ENCODE measurements around the gene CASTOR1. TPM values are rescaled to one million over a fixed set of nuclear protein-coding genes. Genes with fewer than 3 reads are reported as not detected.

Gene CASTOR1
- total RNA-seq, 1 donor from 2014 or later: 2.4 TPM

GRCh38 chr22:30292069-30292970 is 3.0 kb upstream of the CASTOR1 start:
- no peak for FAIRE-seq
- DNase-seq (ENCODE audit: low read depth): no peak
- Histone ChIP-seq H3K4me3 (ENCODE audit: low read depth, low read length) (no peak overlapping the region), H3K36me3 (ENCODE audit: control insufficient read depth, insufficient read depth, low read length) (peaks cover 24% of the 10 kb centered on the region), H3K27me3 (ENCODE audit: control insufficient read depth, insufficient read depth, low read length) (no peaks in the 10 kb centered on the region)
- TF ChIP-seq, protein P1, sequence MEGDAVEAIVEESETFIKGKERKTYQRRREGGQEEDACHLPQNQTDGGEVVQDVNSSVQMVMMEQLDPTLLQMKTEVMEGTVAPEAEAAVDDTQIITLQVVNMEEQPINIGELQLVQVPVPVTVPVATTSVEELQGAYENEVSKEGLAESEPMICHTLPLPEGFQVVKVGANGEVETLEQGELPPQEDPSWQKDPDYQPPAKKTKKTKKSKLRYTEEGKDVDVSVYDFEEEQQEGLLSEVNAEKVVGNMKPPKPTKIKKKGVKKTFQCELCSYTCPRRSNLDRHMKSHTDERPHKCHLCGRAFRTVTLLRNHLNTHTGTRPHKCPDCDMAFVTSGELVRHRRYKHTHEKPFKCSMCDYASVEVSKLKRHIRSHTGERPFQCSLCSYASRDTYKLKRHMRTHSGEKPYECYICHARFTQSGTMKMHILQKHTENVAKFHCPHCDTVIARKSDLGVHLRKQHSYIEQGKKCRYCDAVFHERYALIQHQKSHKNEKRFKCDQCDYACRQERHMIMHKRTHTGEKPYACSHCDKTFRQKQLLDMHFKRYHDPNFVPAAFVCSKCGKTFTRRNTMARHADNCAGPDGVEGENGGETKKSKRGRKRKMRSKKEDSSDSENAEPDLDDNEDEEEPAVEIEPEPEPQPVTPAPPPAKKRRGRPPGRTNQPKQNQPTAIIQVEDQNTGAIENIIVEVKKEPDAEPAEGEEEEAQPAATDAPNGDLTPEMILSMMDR (IDR thresholded peaks at IDR 0.05; ENCODE audit: insufficient read depth, low read length, severe bottlenecking): no peak

DNA sequence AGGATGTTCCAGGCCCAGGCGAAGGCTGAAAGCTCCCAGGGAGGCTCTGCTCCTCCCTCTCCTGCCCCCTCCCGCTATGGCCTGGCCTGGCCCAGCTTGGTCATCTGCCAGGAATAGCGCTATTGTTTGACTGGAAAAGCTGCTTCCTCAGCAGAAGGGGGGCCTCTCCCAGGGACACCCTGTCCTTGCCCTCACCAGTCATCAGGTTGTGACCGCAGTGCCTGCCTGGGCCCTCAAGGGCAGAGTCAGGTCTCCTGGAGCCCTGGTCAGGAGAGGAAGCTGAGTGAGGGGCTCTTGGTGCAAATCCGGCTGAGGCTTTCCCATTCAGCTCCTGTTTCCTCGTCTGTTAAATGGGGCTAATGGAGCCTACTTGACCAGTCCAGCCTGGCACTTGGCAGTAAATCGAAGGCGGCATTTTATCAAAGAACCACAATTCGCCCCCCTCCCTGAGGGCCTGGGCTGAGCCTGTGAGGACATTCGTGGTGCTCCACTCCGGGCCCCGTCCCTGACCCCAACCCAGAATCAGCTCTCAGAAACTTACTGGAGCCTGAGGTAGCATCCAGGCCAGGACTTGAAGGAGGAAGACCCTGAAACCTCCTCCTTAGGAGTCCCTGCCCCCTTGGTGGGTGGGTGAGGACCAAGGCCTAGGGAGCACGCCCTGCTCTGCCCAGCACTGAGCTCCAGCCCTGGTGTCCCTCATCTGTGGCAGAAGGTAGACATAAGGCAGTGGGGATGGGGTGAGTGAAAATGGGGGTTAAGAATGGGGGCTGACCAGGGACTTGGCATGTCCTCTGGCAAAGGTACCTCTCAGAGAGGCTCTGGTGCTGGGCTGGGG is 2.0 kb upstream of the CASTOR1 start:
- TF ChIP-seq, protein P1 (IDR thresholded peaks at IDR 0.05; ENCODE audit: insufficient read depth, low read length, severe bottlenecking): no peak
- Histone ChIP-seq H3K27me3 (ENCODE audit: control insufficient read depth, insufficient read depth, low read length) (no peaks in the 10 kb centered on the region), H3K4me3 (ENCODE audit: low read depth, low read length) (no peak overlapping the region), H3K36me3 (ENCODE audit: control insufficient read depth, insufficient read depth, low read length) (peaks cover 22% of the 10 kb centered on the region)
- DNase-seq (ENCODE audit: low read depth) (peak; percentile 65), FAIRE-seq (peak; percentile 60)

DNA sequence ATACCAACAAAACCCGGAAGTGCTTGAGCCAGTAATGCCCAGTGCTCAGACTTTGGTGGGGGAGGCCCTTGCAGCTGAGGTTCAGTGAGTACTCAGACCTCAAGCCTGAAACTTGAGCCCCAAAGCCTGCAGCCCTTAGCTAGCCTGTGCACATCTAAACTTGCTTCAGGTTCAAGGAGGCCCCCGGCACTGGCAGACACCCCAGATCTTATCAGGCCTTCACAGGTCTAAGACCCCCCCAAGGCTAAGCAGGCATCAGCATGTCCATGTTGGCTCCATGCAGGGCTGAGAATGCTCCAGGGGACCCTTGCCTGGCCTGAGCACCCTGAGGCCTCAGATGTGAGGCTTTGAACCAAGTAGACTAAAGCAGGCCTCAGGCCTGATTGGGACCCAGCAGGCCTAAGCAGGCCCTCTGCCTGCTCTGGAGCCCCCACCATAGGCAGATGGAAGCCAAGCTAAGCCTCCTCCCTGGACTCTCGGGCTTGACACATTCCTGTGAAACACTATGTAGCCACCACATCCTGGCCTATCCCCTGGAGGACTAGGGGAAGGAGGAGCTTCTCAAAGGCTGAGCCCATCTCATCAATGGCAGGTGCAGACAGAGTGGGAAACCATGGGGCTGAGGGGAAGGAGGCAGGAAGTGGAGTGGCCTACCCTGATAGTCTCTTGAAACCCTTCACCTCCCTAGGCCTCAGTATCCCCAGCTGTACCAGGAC is 1.2 kb upstream of the CASTOR1 start:
- TF ChIP-seq, protein P1 (IDR thresholded peaks at IDR 0.05; ENCODE audit: insufficient read depth, low read length, severe bottlenecking): no peak
- Histone ChIP-seq H3K4me3 (ENCODE audit: low read depth, low read length) (no peak overlapping the region), H3K36me3 (ENCODE audit: control insufficient read depth, insufficient read depth, low read length) (peaks cover 20% of the 10 kb centered on the region), H3K27me3 (ENCODE audit: control insufficient read depth, insufficient read depth, low read length) (no peaks in the 10 kb centered on the region)
- DNase-seq (ENCODE audit: low read depth) (peak; percentile 80), FAIRE-seq (peak; percentile 66)

- FAIRE-seq (no peak), DNase-seq (ENCODE audit: low read depth) (no peak)
- Histone ChIP-seq H3K36me3 (ENCODE audit: control insufficient read depth, insufficient read depth, low read length) (peaks cover 16% of the 10 kb centered on the region), H3K27me3 (ENCODE audit: control insufficient read depth, insufficient read depth, low read length) (no peaks in the 10 kb centered on the region), H3K4me3 (ENCODE audit: low read depth, low read length) (peak overlapping the region; percentile 37)
- TF ChIP-seq, protein P1 (IDR thresholded peaks at IDR 0.05; ENCODE audit: insufficient read depth, low read length, severe bottlenecking): no peak
Measured at GRCh38 chr22:30289980-30290313, 642 bp upstream of the CASTOR1 start.

DNA sequence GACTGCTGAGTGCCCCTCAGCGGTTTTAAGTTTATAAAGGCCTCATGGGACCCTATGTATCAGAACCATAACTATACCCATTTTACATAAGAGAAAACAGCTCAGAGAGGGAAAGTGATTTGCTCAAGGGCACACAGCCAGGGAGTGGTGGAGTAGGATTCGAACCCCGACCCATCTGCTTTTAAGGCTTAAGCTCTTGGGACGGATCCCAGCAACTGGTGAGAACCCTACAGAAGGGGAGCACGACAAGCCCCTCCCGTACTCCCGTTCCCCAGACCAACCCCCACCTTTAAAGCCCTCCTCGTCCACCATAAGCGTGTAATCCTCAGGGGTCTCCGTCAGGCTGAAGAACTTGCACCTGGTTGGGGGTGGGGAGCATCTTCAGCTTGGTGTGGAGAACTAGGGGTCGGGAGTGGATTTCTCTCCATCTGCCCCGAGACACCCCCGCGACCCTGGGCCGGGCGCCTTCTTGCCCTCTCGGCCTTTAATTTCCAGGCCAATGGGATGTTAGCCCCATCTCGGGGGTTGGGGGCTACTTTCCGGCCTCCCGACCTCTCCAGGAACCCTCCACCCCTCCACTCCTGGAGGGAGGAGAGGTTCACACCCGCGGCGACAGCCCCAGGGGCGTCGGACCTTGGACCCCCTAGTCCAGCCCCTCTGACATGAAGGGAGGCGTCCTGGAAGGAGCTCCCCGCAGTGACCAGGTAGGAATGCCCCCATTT is 725 bp downstream of the CASTOR1 start:
- no peak for DNase-seq (ENCODE audit: low read depth)
- H3K27me3 ChIP-seq (ENCODE audit: control insufficient read depth, insufficient read depth, low read length): no peaks in the 10 kb centered on the region
- FAIRE-seq: no peak
- TF ChIP-seq, protein P1 (IDR thresholded peaks at IDR 0.05; ENCODE audit: insufficient read depth, low read length, severe bottlenecking): no peak
- peak overlapping the region; percentile 73 for H3K4me3 ChIP-seq (ENCODE audit: low read depth, low read length)
- H3K36me3 ChIP-seq (ENCODE audit: control insufficient read depth, insufficient read depth, low read length): peaks cover 8% of the 10 kb centered on the region

Data from bronchial epithelial cell (primary cell).